ENCODE measurements around the gene RC3H1.

DNA sequence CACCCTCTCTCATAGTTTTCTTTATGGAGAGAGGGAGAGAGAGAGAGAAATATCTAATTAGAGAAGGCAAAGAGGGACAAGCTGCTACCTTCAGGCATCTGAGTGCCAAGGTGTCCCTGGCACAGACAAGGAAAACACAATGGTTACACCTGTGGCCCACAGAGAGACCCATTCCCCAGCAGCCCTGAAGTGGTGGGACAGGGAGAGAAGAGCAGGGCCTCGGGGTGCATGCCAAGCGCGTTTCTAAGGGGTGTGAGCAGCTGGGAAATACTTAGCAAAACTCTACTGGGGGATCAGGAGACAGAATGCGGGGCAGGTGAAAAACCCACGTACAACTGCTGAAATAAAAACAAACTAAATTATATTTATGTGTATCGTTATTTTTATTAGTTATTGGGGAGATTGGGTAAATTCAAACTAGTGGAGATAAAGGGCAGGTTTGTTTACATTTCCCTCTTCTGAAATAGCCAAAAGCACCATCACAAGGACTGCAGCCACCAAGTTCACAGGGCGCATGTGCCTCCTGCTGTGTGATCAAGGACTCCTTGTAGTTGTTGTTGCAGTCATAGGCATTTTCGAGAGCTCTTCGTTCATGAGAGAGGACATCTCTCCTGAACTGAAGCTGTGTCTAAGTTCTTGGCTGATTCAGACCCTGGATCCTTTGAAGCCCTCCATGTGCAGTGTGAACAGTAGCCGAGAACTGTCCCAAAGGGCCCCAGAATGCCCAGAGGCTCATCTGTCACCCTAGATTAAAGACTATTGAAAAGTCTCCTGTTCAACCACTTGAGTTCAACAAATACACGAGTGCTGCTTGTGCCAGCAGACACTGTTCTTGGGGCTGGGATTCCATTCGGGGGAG lies 104.3 kb downstream of the RC3H1 start:
- TF ChIP-seq POLR2AphosphoS5 (IDR thresholded peaks at IDR 0.05; ENCODE audit: low read depth) (no peak), EZH2 (IDR thresholded peaks at IDR 0.05; ENCODE audit: low read depth, unreplicated experiment) (no peak), EZH2phosphoT487 (IDR thresholded peaks at IDR 0.05; ENCODE audit: unreplicated experiment) (no peak), CREB1 (CRISPR knock-in tag; IDR thresholded peaks at IDR 0.05; ENCODE audit: low read depth) (no peak), ZNF331 (CRISPR knock-in tag; IDR thresholded peaks at IDR 0.05; ENCODE audit: low read depth) (no peak), NANOG (IDR thresholded peaks at IDR 0.05; ENCODE audit: borderline replicate concordance) (no peak)
- TF ChIP-seq, protein P1, sequence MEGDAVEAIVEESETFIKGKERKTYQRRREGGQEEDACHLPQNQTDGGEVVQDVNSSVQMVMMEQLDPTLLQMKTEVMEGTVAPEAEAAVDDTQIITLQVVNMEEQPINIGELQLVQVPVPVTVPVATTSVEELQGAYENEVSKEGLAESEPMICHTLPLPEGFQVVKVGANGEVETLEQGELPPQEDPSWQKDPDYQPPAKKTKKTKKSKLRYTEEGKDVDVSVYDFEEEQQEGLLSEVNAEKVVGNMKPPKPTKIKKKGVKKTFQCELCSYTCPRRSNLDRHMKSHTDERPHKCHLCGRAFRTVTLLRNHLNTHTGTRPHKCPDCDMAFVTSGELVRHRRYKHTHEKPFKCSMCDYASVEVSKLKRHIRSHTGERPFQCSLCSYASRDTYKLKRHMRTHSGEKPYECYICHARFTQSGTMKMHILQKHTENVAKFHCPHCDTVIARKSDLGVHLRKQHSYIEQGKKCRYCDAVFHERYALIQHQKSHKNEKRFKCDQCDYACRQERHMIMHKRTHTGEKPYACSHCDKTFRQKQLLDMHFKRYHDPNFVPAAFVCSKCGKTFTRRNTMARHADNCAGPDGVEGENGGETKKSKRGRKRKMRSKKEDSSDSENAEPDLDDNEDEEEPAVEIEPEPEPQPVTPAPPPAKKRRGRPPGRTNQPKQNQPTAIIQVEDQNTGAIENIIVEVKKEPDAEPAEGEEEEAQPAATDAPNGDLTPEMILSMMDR (conservative IDR thresholded peaks at IDR 0.05; ENCODE audit: low read depth in 2 of 2), result no peak
- TF ChIP-seq, protein P2, sequence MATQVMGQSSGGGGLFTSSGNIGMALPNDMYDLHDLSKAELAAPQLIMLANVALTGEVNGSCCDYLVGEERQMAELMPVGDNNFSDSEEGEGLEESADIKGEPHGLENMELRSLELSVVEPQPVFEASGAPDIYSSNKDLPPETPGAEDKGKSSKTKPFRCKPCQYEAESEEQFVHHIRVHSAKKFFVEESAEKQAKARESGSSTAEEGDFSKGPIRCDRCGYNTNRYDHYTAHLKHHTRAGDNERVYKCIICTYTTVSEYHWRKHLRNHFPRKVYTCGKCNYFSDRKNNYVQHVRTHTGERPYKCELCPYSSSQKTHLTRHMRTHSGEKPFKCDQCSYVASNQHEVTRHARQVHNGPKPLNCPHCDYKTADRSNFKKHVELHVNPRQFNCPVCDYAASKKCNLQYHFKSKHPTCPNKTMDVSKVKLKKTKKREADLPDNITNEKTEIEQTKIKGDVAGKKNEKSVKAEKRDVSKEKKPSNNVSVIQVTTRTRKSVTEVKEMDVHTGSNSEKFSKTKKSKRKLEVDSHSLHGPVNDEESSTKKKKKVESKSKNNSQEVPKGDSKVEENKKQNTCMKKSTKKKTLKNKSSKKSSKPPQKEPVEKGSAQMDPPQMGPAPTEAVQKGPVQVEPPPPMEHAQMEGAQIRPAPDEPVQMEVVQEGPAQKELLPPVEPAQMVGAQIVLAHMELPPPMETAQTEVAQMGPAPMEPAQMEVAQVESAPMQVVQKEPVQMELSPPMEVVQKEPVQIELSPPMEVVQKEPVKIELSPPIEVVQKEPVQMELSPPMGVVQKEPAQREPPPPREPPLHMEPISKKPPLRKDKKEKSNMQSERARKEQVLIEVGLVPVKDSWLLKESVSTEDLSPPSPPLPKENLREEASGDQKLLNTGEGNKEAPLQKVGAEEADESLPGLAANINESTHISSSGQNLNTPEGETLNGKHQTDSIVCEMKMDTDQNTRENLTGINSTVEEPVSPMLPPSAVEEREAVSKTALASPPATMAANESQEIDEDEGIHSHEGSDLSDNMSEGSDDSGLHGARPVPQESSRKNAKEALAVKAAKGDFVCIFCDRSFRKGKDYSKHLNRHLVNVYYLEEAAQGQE (IDR thresholded peaks at IDR 0.05; ENCODE audit: unreplicated experiment), result no peak
- TF ChIP-seq, protein P3, sequence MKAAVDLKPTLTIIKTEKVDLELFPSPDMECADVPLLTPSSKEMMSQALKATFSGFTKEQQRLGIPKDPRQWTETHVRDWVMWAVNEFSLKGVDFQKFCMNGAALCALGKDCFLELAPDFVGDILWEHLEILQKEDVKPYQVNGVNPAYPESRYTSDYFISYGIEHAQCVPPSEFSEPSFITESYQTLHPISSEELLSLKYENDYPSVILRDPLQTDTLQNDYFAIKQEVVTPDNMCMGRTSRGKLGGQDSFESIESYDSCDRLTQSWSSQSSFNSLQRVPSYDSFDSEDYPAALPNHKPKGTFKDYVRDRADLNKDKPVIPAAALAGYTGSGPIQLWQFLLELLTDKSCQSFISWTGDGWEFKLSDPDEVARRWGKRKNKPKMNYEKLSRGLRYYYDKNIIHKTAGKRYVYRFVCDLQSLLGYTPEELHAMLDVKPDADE (IDR thresholded peaks at IDR 0.05), result no peak

Measured in GM23338 (cell line).